Mononuclear cell (primary cell): Measurements from ENCODE around the gene ARHGEF37. TPM values are rescaled to one million over a fixed set of nuclear protein-coding genes. Genes with fewer than 3 reads are reported as not detected.
"Not testable (repeated sequence)": the region's sequence is repeated elsewhere in the genome, so short reads cannot be mapped to it uniquely, and the experiment has no call there.

ENCODE experiments used
- H3K27me3 ChIP-seq: 2 replicates; pipeline ENCODE4 v1.6.0; 2011; ENCODE audit warnings: low read length, control low read depth; ENCODE audit not compliant: insufficient read depth
- H3K4me1 ChIP-seq: 2 replicates; pipeline ENCODE4 v1.5.1; 2011; ENCODE audit warnings: mild to moderate bottlenecking, low read length, control low read depth; ENCODE audit not compliant: insufficient read depth
- H3K4me3 ChIP-seq: 2 replicates; pipeline ENCODE4 v1.5.1; 2011; ENCODE audit warnings: mild to moderate bottlenecking, low read length, moderate library complexity
- H3K9me3 ChIP-seq: 2 replicates; pipeline ENCODE4 v1.5.1; 2011; ENCODE audit warnings: low read depth, mild to moderate bottlenecking, control low read depth, low read length
- total RNA-seq: library from RNA; depleted of rRNA; stranded (reverse); fragments of >200 nt; gene quantifications from one replicate; pipeline ENCODE4 v1.2.3, GENCODE V29; 2012

Gene ARHGEF37
- total RNA-seq, 1 donor: not detected

GRCh38 chr5:149552038-149552494 lies 29.2 kb upstream of the ARHGEF37 start:
- Histone ChIP-seq H3K4me3 (peak overlapping the region; percentile 99), H3K27me3 (no peaks in the 10 kb centered on the region), H3K9me3 (no peaks in the 10 kb centered on the region), H3K4me1 (peaks cover 30% of the 10 kb centered on the region)

DNA sequence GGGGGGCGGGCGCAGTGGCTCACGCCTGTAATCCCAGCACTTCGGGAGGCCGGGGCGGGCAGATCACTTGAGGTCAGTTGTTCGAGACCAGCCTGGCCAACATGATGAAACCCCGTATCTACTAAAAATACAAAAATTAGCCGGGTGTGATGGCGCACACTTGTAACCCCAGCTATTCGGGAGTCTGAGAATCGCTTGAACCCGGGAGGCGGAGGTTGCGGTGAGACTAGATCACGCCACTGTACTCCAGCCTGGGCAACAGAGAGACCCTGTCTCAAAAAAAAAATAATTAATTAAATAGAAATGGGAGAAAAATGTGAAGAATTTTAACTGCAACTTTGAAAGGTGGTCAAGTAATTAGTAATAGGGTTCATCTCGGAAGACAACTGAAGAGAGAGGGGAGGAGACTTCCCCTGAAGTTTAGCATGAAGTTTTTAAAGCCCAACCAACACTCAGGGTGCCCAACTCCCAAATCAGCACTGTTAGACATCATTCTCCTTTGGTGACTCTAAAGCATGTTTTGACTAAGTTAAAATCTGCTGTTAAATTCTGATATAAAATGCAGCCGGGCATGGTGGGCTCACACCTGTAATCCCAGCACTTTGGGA lies 28.6 kb upstream of the ARHGEF37 start:
- Histone ChIP-seq H3K4me3 (no peak overlapping the region), H3K4me1 (peaks cover 29% of the 10 kb centered on the region), H3K27me3 (no peaks in the 10 kb centered on the region), H3K9me3 (no peaks in the 10 kb centered on the region)

DNA sequence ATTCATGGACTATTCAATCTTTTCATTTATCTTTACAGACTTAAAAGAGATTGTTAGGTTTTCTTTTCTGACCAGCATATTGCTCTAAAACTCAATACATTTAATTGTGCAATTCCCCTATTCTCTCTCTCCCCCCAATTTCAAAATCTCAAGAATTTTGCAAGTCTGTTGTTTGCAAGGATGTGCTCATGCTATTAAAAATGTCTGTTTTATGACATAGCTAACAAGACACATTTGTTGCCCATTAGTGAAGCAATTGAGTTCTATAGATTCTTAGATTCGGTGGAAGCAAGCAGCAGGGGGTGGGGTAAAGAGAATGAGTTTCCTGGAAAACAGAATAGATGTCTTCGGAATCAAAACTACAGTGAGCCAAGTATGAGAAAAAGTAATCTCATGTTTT lies 21.6 kb upstream of the ARHGEF37 start:
- Histone ChIP-seq H3K9me3 (no peaks in the 10 kb centered on the region), H3K4me1 (no peaks in the 10 kb centered on the region), H3K4me3 (no peak overlapping the region), H3K27me3 (no peaks in the 10 kb centered on the region)

DNA sequence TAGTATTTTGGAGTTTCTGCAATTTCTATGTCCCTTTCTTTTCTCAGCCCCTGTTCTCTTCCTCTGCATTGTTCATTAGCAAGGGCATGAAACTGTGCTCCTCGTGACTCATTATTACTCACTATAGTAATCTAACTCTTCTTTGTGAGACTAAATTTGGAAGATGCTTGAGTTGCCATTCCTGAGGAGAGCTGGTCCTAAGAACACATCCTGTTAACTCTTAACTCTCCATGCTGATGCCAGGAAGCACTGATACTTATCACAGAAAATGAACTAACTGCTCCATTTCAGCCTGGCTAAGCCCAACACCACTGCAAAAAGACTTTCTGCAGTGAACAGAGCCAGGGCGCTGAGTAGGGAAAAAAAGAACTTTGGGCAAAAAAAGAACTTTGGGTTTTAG lies 19.4 kb upstream of the ARHGEF37 start:
- no peak overlapping the region for H3K4me3 ChIP-seq
- H3K27me3 ChIP-seq: no peaks in the 10 kb centered on the region
- no peaks in the 10 kb centered on the region for H3K9me3 ChIP-seq

GRCh38 chr5:149563466-149563865 lies 17.8 kb upstream of the ARHGEF37 start:
- Histone ChIP-seq H3K4me3 (no peak overlapping the region), H3K9me3 (no peaks in the 10 kb centered on the region), H3K4me1 (no peaks in the 10 kb centered on the region), H3K27me3 (no peaks in the 10 kb centered on the region)

More for the DNA sequence above, 19.4 kb upstream of the ARHGEF37 start:
- H3K4me1 ChIP-seq: no peaks in the 10 kb centered on the region

GRCh38 chr5:149564542-149565140 lies 16.7 kb upstream of the ARHGEF37 start:
- not testable (repeated sequence) for H3K4me3 ChIP-seq, H3K9me3 ChIP-seq, H3K4me1 ChIP-seq, H3K27me3 ChIP-seq

DNA sequence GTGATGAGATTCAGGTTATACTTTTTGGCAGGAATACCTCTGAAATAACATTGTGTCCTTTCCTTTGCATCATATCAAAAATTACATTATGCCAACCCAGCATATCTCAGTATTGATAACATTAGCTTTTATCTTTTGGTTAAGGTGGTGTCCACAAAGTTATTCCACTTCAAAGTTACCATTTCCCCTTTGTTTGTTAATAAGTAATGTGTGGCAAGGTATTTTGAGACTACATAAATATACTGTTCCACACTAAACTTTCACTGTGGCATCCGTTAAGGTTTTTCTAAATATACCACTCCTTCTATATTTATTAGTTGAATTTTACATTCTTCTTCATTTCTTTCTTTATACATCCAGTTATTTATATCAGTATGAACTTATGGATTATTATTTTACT lies 14.1 kb upstream of the ARHGEF37 start:
- Histone ChIP-seq H3K27me3 (no peaks in the 10 kb centered on the region), H3K4me3 (no peak overlapping the region), H3K4me1 (no peaks in the 10 kb centered on the region), H3K9me3 (no peaks in the 10 kb centered on the region)

DNA sequence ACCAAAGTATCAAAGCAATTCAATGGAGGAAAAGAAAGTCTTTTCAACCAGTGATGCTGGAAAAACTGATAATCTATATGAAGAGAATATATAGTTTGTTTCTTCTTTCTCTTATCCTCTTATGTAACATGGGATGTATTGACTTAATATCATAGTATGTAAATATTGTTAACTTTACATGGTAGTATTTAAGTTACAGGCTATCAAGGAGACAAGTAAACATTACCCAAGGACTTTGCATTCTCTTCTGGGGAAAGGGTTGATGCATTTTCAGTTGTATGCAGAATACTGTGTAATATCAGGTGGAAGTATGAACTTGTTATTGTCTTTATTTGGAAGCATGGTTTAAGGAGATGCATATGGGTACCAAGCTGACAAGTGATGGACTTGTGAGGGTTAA lies 9.1 kb upstream of the ARHGEF37 start:
- Histone ChIP-seq H3K4me1 (no peaks in the 10 kb centered on the region), H3K4me3 (no peak overlapping the region), H3K9me3 (no peaks in the 10 kb centered on the region), H3K27me3 (no peaks in the 10 kb centered on the region)

GRCh38 chr5:149572576-149573231 lies 8.6 kb upstream of the ARHGEF37 start:
- H3K9me3 ChIP-seq: no peaks in the 10 kb centered on the region
- no peaks in the 10 kb centered on the region for H3K4me1 ChIP-seq
- H3K4me3 ChIP-seq: no peak overlapping the region
- no peaks in the 10 kb centered on the region for H3K27me3 ChIP-seq

- Histone ChIP-seq H3K4me1 (no peaks in the 10 kb centered on the region), H3K27me3 (peaks cover under 1% of the 10 kb centered on the region), H3K4me3 (no peak overlapping the region), H3K9me3 (no peaks in the 10 kb centered on the region)
Observed at GRCh38 chr5:149575131-149575530, 6.2 kb upstream of the ARHGEF37 start.

- Histone ChIP-seq H3K4me1 (peaks cover 4% of the 10 kb centered on the region), H3K4me3 (no peak overlapping the region)
Observed at GRCh38 chr5:149576021-149576420, 5.3 kb upstream of the ARHGEF37 start.

GRCh38 chr5:149578896-149579295 lies 2.4 kb upstream of the ARHGEF37 start:
- no peak overlapping the region for H3K4me3 ChIP-seq
- H3K4me1 ChIP-seq: peaks cover 10% of the 10 kb centered on the region
- no peaks in the 10 kb centered on the region for H3K9me3 ChIP-seq
- H3K27me3 ChIP-seq: peaks cover 19% of the 10 kb centered on the region

More at GRCh38 chr5:149576021-149576420, 5.3 kb upstream of the ARHGEF37 start:
- Histone ChIP-seq H3K9me3 (no peaks in the 10 kb centered on the region), H3K27me3 (peaks cover 9% of the 10 kb centered on the region)

DNA sequence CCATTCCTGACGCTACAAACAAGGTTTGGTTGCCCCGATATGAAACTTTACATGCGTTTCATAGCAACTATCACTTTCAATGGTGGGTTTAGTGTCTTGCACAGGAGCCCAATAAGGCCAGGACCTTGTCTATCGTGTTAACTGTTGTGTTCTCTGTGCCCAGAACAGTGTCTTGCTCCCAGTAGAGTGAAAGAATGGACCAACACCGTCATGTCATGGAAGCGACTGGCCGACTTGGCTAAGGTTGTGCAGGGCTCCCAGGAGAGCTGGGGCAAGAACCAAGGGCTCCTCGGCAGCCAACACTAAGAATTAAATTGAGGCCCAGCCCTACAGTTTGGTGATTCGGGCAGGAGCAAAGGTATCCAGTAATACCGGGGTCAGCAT lies 498 bp upstream of the ARHGEF37 start:
- peaks cover 19% of the 10 kb centered on the region for H3K27me3 ChIP-seq
- H3K4me3 ChIP-seq: peak overlapping the region; percentile 15
- no peaks in the 10 kb centered on the region for H3K9me3 ChIP-seq
- H3K4me1 ChIP-seq: peaks cover 10% of the 10 kb centered on the region

- Histone ChIP-seq H3K4me1 (peaks cover 10% of the 10 kb centered on the region), H3K9me3 (no peaks in the 10 kb centered on the region), H3K4me3 (no peak overlapping the region), H3K27me3 (peaks cover 19% of the 10 kb centered on the region)
Observed at GRCh38 chr5:149581931-149582768, 852 bp downstream of the ARHGEF37 start.

DNA sequence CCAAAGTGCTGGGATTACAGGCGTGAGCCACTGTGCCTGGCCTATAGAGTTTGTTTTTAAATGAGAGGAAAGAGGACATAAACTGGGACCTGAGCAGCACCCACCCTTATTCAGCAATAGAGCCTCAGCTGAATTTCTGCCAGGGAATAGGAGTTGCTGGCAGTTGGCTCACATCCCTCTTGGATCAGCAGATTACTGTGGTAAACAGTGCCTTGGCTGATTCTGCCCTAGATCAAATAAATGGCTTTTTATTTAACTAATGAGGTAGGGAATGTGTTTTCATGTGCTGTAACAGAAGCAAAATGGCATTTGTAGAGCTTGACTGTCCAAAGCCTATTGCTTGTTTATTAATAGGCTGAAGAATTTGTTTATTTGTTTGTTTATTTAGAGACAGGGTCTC lies 2.1 kb downstream of the ARHGEF37 start:
- H3K4me3 ChIP-seq: no peak overlapping the region
- H3K27me3 ChIP-seq: peaks cover 19% of the 10 kb centered on the region
- H3K4me1 ChIP-seq: peaks cover 10% of the 10 kb centered on the region
- H3K9me3 ChIP-seq: no peaks in the 10 kb centered on the region
